KG1 (cell line): Measurements from ENCODE around the gene CDK5.
"Not testable (repeated sequence)": the region's sequence is repeated elsewhere in the genome, so short reads cannot be mapped to it uniquely, and the experiment has no call there.

Experiments used
- DNase-seq: peaks from one replicate; lab custom pipeline; 2025; lab: John Stamatoyannopoulos, UW

The CDK5 gene

DNA sequence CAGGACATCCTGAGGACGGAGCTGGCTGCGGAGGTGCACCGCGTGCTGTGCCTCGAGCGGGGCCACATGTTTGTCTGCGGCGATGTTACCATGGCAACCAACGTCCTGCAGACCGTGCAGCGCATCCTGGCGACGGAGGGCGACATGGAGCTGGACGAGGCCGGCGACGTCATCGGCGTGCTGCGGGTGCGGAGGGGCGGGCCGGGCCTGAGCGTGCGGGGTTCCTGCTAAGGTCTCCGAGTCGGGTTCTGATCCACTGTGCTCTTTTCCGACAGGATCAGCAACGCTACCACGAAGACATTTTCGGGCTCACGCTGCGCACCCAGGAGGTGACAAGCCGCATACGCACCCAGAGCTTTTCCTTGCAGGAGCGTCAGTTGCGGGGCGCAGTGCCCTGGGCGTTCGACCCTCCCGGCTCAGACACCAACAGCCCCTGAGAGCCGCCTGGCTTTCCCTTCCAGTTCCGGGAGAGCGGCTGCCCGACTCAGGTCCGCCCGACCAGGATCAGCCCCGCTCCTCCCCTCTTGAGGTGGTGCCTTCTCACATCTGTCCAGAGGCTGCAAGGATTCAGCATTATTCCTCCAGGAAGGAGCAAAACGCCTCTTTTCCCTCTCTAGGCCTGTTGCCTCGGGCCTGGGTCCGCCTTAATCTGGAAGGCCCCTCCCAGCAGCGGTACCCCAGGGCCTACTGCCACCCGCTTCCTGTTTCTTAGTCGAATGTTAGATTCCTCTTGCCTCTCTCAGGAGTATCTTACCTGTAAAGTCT lies 43.8 kb downstream of the CDK5 start:
- DNase-seq, result no peak

DNA sequence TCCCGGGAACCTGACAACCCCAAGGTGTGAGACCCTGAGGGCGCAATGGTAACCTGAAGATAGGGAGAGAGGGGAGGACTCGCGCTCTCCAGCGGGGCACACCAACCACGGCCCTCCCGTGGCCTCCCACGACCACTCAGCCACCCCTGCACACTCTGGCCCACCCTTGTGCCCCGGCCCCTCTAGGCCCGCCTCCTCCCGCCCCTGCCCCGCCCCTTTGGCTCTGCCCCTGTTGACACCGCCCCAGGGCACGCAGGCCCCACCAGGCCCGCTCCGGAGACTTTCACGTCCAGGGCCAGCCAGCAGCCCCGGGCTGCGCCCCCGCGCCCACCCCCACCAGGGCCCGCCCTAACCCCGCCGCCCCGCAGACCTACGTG lies 44.4 kb downstream of the CDK5 start:
- DNase-seq, result no peak

DNA sequence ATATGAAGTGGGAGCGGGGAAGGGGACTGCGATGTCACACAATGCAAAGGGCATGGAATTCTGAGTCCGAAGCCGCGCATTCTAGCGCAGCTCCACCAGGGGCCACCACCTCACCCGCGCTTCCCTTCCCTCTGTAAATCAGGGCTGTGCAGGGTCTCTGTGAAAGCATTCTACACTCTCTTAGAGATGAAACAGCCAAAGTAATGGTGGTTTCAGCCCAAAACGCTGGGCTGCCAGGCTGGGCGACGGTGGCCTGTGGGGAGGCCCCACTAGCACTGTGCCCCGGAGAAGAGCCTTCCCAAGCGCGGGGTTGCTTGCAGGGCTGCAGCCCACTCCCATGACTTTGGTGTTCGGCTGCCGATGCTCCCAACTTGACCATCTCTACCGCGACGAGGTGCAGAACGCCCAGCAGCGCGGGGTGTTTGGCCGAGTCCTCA lies 44.8 kb downstream of the CDK5 start:
- DNase-seq, result no peak

DNA sequence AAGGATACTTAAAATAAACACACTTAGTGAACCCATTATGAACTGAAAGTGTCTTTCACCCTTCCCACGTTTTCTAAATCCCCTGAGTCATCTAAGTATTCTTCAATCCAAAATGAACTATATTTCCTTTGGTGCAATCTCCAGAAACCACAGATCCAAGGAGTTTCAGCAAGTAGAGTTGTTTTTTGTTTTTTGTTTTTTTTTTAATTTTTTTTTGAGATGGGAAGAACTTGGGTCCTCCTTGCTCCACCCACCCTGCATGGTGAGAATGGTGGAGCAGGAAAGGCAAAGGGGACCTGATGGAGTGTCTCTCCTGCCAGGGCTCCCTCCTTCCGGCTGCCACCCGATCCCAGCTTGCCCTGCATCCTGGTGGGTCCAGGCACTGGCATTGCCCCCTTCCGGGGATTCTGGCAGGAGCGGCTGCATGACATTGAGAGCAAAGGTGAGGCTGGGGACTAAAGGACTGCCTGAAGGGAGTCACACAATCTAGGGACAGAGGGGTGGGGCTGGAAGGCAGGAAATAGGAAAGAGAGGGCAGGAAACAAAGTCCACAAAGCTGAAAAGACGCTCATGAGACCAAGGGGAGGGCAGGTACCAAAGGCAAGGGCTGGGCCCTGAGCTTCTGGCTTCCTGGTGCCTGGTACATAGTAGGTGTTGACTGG lies 45.5 kb downstream of the CDK5 start:
- no peak for DNase-seq

DNA sequence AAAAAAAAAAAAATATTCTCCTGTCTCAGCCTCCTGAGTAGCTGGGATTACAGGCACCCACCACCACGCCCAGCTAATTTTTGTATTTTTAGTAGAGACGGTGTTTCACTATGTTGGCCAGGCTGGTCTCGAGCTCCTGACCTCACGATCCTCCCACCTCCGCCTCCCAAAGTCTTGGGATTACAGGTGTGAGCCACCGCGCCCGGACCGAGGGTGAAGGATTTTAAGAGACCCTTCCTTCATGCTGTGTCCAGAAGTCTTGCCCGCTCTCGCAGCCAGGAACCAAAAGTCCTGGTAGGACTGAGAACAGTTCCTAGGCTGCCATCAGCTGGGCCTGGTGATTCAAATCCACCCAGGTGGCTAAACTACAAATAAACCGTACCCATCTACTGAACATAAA lies 46.1 kb downstream of the CDK5 start:
- not testable (repeated sequence) for DNase-seq

DNA sequence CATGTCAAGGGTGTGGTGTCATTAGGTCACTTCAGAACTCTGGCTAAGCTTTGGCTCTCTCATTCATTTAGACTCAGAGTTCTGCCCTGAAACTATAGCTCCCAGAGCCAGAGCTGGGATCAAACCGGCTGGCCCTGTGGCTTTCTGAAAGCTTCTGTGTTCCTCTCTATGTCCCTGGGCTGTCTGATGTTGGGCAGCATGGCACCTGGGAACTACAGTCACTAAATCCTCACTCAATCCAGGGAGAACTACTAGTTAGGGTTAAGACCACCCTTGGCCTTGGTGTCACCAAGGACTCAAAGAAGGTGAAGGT lies 46.6 kb downstream of the CDK5 start:
- no peak for DNase-seq

DNA sequence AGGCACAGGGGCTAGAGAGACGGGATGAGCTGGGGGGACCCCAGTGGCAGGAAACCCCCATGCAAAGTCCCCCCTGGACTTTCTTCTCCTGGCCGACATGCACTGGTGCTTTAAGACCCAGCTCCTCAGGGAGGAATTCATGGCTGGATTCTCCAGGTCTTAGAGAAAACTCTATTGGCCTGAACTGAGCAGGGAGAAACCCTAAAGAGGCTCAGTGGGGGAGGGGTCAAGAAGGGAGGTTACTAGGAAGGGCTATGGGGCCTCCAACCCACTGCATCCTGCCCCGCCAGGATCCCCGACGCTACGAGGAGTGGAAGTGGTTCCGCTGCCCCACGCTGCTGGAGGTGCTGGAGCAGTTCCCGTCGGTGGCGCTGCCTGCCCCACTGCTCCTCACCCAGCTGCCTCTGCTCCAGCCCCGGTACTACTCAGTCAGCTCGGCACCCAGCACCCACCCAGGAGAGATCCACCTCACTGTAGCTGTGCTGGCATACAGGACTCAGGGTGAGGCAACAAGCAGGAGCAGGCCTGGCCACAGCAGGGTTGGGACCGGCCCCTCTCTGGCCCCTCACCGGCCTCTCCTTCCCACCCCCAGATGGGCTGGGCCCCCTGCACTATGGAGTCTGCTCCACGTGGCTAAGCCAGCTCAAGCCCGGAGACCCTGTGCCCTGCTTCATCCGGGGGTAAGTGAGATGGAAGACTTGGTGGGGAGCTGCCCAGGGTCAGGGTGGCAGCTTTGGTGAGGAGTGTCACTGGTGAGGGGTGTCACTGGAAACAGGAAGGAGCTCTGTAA lies 47.2 kb downstream of the CDK5 start:
- no peak for DNase-seq

DNA sequence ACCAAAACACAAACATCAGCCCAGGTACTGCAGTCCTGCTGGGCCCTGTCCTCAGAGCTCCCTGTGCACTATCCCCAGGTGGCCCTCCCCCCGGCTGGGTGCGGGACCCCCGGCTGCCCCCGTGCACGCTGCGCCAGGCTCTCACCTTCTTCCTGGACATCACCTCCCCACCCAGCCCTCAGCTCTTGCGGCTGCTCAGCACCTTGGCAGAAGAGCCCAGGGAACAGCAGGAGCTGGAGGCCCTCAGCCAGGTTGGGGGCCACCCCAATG lies 47.7 kb downstream of the CDK5 start:
- no peak for DNase-seq

DNA sequence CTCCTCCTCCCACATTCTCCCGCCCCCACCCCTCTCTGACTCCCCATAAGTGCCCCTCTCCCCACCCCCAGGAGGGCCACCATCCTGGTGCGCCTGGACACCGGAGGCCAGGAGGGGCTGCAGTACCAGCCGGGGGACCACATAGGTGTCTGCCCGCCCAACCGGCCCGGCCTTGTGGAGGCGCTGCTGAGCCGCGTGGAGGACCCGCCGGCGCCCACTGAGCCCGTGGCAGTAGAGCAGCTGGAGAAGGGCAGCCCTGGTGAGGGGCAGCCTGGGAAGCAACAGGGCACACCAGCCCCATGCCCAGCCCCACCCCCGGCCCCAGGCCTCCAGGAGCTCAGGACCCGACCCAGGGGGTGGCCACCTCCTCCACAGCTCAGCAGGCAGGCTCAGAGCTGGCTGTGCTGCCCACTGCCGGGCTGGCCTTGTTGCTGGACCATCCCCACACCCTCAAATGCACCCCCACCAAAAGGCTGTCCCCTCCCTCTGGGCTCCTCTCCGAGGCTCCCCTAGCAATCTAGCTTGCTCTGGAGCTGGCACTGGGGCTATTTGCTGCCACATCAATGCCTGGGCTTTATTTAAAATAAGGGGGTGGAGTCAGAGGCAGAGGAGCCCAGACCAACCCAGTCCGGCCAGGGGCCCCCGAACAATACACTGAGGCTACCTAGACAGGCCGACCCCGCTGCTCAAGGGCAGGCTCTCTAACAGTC lies 48.2 kb downstream of the CDK5 start:
- no peak for DNase-seq

DNA sequence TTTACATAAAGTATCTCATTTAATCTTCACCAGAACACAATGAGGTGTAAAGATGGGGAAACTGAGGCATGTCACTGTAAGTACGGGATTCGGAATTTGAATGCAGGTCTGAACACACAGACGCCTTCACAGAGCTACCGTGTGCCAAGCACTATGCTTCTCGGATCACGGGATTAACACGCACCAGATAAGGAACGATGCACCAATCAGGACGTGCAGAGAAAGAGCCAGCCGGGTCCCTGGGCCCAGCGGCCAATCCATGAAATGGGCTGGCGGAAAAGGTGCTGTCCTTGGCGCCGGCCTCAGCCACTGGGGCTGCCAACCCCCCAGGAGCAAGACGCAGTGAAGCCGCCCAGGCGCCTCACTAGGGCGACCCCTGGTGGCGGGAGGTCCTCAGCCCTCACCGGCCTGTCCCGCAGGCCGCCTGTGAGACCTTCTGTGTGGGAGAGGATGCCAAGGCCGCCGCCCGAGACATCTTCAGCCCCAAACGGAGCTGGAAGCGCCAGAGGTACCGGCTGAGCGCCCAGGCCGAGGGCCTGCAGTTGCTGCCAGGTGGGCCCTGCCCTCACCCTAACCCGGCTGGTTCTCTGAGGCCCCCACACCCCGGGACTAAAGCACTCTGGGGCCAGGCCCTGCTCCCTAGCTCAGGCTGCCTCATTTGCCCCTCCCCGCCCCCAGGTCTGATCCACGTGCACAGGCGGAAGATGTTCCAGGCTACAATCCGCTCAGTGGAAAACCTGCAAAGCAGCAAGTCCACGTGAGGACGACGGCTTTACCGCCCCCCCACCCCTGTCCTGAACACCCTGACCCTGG lies 49.0 kb downstream of the CDK5 start:
- DNase-seq, result no peak

DNA sequence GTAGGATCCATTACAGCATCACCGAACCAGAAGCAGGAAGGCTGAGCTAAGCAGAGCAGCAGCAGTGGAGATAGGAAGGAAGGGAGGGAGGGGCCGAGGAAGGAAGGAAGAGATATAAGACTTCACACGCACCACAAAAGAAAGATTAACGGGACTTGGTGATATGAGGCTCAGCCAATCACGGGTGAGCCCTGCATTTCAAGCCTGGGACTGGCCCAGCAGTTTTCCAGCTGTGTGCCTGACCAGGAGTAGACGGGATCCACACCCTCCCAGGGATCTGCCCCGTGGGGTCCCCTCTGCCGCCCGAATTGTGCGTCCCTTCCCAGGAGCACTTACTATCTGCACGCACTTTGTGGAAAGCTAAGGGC lies 49.6 kb downstream of the CDK5 start:
- DNase-seq, result no peak

DNA sequence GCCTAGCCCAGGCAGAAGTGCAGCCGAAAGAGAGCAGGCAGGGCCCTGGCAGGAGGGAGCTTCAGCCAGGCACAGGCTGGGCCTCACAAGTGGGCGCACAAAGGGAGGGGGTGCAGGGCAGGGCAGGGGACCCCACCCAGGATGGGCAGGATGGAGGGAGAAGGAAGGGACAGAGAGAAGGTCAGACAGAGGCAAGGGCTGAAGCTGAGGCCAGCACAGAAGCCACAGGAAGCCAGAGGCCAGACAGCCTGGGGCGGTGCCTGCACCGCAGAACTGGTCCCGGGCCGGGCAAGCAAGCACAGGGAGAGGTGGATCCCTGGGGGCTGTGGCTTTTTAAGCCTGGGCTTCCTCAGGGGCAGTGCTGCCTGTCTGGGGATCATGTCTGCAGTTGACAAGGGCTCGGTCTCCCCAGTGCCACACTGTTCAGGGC lies 50.2 kb downstream of the CDK5 start:
- no peak for DNase-seq

DNA sequence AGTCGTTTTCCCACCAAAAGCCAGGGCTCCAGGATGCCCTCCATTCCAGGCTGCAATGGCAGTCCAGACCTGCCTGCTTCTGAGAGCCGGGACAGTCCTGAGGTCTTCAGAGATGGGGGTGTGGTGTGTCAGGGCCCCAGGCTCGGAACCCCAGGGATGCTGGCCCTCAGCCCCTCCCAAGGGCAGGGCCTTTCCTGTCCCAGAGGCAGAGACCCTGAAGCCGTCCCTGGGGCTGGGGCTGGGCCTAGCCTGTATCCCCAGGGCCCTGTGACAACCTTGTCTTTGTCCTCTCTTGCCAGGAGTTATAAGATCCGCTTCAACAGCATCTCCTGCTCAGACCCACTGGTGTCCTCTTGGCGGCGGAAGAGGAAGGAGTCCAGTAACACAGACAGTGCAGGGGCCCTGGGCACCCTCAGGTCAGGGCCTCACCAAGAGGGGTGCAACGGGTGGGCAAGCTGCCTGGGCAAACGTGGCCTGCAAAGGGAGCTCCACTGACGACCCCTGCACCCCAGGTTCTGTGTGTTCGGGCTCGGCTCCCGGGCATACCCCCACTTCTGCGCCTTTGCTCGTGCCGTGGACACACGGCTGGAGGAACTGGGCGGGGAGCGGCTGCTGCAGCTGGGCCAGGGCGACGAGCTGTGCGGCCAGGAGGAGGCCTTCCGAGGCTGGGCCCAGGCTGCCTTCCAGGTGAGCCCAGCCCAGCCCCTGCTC lies 51.0 kb downstream of the CDK5 start:
- DNase-seq, result no peak

DNA sequence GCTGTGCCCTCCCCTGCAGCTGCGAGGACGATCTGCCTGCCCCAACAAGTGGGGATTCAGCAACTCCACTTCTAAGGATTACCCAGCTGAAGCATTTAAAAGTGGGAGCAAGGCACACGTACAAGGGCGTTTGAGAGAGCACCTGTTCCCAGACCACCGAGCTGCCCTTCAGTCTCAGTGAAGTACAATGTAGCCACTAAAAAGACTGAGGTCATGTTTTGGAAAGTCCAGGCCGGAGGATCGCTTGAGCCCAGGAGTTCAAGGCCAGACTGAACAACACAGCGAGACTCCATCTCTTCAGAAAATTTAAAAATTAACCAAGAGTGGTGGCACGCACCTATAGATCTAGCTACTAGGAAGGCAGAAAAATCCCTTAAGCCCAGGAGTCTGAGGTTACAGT lies 52.1 kb downstream of the CDK5 start:
- DNase-seq, result no peak
